Spleen (tissue), 7 donors: ENCODE results near the gene YIPF1.

Source experiments
- POLR2A ChIP-seq, 3 donors: fragments of 450-650 bp; IDR thresholded peaks; one replicate each; pipeline ENCODE4 v1.5.1; 2017; ENCODE audit warnings: antibody characterized with exemption in 3 of 3, mild to moderate bottlenecking in 1 of 3
- POLR2AphosphoS5 ChIP-seq, 3 donors: sonication (generic); formaldehyde crosslinking; IDR thresholded peaks; one replicate each; pipeline ENCODE4 v1.5.1; 2017; ENCODE audit warnings: antibody characterized with exemption in 3 of 3
- TF ChIP-seq, protein P1 (sequence below), 11 experiments: fragments of 200-600 bp in 7 of 11; fragments of 450-650 bp in 4 of 11; sonication (generic) in 4 of 11; IDR thresholded peaks in 8 of 11; conservative IDR thresholded peaks in 3 of 11; 1 replicate in 7 of 11; 2 replicates in 4 of 11; pipeline versions ENCODE4 v1.4.0 to v1.8.0; 2016 to 2021; ENCODE audit warnings: antibody characterized with exemption in 11 of 11, inconsistent platforms in 4 of 11, mild to moderate bottlenecking in 1 of 11
- donor health status: DM: no; HTN: no; CAD: no; lungs with moderate emphysema.
- donor health status: DM: no; HTN: no; CAD: no.
- donor health status: DM: no; HTN: no; CAD: no.

DNA sequence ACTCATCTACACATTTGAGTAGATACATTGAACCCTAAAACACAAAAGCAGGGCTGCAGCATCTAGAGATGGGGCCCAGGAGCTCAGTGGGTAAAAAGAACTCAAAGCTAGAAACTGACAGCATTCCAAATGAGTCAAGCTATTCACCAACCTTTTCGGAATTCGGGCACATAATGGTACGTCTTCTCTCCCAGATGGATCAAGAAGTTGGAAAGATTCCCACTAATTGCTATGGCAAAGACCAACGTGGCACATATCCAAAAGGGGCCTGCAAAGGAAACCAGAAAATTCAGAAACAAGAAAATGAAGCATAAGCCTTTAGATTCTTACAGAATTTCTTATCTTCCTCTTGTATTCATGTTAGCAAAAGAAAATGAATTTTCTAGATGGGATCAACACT, 18.4 kb downstream of the YIPF1 start:
- TF ChIP-seq POLR2A (IDR thresholded peaks at IDR 0.05) = no peak
- TF ChIP-seq, protein P1, sequence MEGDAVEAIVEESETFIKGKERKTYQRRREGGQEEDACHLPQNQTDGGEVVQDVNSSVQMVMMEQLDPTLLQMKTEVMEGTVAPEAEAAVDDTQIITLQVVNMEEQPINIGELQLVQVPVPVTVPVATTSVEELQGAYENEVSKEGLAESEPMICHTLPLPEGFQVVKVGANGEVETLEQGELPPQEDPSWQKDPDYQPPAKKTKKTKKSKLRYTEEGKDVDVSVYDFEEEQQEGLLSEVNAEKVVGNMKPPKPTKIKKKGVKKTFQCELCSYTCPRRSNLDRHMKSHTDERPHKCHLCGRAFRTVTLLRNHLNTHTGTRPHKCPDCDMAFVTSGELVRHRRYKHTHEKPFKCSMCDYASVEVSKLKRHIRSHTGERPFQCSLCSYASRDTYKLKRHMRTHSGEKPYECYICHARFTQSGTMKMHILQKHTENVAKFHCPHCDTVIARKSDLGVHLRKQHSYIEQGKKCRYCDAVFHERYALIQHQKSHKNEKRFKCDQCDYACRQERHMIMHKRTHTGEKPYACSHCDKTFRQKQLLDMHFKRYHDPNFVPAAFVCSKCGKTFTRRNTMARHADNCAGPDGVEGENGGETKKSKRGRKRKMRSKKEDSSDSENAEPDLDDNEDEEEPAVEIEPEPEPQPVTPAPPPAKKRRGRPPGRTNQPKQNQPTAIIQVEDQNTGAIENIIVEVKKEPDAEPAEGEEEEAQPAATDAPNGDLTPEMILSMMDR (IDR thresholded peaks at IDR 0.05 in 8 of 11, conservative IDR thresholded peaks at IDR 0.05 in 3 of 11) = no peak
- no peak for TF ChIP-seq POLR2AphosphoS5 (IDR thresholded peaks at IDR 0.05)
